ENCODE measurements around the gene CNTNAP3. TPM values are rescaled to one million over a fixed set of nuclear protein-coding genes. Genes with fewer than 3 reads are reported as not detected.
"Not testable (repeated sequence)": the region's sequence is repeated elsewhere in the genome, so short reads cannot be mapped to it uniquely, and the experiment has no call there.

Gene CNTNAP3
- total RNA-seq, 1 experiment from 2014 or later: 9.9 TPM

DNA sequence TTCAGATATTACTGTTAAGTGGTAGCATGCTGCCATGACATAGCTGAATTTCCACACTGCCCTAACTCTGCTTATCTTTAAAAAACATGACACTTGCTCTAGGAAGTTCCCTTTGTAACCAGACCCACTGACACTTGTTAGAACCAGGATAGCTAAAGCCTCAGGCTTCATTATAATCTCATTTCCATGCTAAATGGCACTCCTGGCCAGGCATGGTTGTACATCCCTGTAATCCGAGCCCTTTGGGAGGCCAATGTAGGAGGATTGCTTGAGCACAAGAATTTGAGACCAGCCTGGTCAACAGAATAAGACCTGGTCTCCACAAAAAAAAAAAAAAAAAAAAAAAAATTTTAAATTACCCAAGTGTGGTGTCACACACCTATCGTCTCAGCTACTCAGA is 254.1 kb downstream of the CNTNAP3 start:
- H3K4me3 ChIP-seq (ENCODE audit: insufficient read depth, low read depth, low read length); DNase-seq; H3K27me3 ChIP-seq (ENCODE audit: control insufficient read depth, insufficient read depth, low read length); H3K36me3 ChIP-seq (replicated peaks; ENCODE audit: control insufficient read depth, insufficient read depth, low read length): not testable (repeated sequence)

GRCh38 chr9:39030204-39031019 is 257.6 kb downstream of the CNTNAP3 start:
- not testable (repeated sequence) for H3K36me3 ChIP-seq (replicated peaks; ENCODE audit: control insufficient read depth, insufficient read depth, low read length); H3K27me3 ChIP-seq (ENCODE audit: control insufficient read depth, insufficient read depth, low read length); H3K4me3 ChIP-seq (ENCODE audit: insufficient read depth, low read depth, low read length); DNase-seq

GRCh38 chr9:39028855-39029254 is 259.1 kb downstream of the CNTNAP3 start:
- not testable (repeated sequence) for DNase-seq; H3K36me3 ChIP-seq (replicated peaks; ENCODE audit: control insufficient read depth, insufficient read depth, low read length); H3K4me3 ChIP-seq (ENCODE audit: insufficient read depth, low read depth, low read length); H3K27me3 ChIP-seq (ENCODE audit: control insufficient read depth, insufficient read depth, low read length)

- H3K4me3 ChIP-seq (ENCODE audit: insufficient read depth, low read depth, low read length); H3K36me3 ChIP-seq (replicated peaks; ENCODE audit: control insufficient read depth, insufficient read depth, low read length); DNase-seq; H3K27me3 ChIP-seq (ENCODE audit: control insufficient read depth, insufficient read depth, low read length): not testable (repeated sequence)
Measured at GRCh38 chr9:39028168-39028567, 259.8 kb downstream of the CNTNAP3 start.

DNA sequence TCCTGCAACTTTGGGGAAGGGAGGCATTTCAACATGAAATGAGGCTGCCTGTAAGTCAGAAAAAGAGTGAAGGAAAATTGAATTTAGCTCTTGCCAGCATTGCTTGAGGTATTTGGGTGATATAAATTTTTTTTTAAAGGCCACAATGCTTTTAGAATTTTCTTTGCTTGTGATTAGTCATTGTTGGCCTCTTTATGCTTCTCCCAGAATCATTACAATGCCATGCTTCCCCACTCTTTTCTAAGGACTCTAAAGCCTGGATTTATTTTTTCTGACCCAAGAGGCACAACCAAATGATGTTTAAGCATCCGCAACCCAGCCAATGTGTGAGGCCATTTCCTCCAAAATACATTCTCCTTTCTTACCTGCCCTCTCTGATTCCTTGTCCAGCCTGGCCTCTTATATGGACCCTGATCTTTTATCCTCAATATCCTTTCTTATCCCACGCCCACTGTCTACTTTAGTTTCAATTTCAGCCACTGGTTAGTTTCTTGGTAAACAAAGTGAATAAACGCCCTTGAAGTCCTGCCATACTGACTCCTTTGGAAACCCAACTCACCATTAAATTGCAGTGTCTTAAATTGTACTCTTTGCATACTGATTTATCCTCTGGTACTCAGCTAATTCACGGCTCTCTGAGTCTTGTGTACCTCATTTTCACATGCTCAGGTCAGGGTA is 261.9 kb downstream of the CNTNAP3 start:
- not testable (repeated sequence) for DNase-seq; H3K4me3 ChIP-seq (ENCODE audit: insufficient read depth, low read depth, low read length); H3K36me3 ChIP-seq (replicated peaks; ENCODE audit: control insufficient read depth, insufficient read depth, low read length); H3K27me3 ChIP-seq (ENCODE audit: control insufficient read depth, insufficient read depth, low read length)

Other genes starting within 250 kb of the CNTNAP3 start
- 0.10 TPM in 1 of 2 replicates, not detected in the other for gene SPATA31A1, start 67.5 kb upstream of the CNTNAP3 start, total RNA-seq (2014; rRNA removed; shearing (Covaris generic))